HG03045 (cell line): Measurements from ENCODE around the gene CAMKK1.

Experiments used
- ATAC-seq: cut with Tn5 transposase; IDR thresholded peaks from one replicate; pipeline ENCODE4 v1.9.1; 2021; ENCODE audit warnings: mild to moderate bottlenecking, moderate library complexity; ENCODE audit not compliant: unreplicated experiment

CAMKK1 gene

DNA sequence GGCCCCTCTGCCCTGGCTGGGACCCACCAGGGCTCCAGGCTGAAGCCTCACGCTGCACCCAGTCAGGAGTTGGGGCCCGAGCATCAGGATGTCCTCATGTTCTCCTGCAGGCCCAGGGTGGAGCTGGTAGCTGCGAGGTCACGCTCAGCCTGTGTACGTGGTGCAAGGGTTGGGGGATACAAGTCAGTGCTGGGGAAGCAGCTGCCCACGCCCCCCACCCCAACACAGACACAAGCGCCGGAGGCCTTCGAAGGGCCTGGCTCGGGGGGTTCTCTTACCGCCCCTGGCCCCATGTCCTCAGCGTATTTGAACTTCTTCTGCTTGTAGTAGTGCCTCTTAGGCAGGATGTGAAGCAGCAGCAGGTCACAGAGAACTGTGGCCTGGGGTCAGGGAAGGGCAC is 4.9 kb upstream of the CAMKK1 start:
- ATAC-seq, result no peak

DNA sequence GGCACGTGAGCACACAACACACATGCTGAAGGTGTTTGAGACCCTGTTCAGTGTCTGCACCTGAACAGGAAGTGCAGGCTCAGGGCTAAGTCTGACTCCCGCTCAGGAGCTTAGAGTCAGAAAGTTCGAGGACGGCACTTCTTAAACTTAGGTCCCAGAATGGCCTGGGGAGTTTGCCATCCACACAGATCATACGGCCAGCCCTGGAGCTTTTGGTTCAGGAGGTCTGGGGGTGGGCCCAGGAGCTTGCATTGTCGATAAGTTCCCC is 4.0 kb upstream of the CAMKK1 start:
- ATAC-seq, result no peak

DNA sequence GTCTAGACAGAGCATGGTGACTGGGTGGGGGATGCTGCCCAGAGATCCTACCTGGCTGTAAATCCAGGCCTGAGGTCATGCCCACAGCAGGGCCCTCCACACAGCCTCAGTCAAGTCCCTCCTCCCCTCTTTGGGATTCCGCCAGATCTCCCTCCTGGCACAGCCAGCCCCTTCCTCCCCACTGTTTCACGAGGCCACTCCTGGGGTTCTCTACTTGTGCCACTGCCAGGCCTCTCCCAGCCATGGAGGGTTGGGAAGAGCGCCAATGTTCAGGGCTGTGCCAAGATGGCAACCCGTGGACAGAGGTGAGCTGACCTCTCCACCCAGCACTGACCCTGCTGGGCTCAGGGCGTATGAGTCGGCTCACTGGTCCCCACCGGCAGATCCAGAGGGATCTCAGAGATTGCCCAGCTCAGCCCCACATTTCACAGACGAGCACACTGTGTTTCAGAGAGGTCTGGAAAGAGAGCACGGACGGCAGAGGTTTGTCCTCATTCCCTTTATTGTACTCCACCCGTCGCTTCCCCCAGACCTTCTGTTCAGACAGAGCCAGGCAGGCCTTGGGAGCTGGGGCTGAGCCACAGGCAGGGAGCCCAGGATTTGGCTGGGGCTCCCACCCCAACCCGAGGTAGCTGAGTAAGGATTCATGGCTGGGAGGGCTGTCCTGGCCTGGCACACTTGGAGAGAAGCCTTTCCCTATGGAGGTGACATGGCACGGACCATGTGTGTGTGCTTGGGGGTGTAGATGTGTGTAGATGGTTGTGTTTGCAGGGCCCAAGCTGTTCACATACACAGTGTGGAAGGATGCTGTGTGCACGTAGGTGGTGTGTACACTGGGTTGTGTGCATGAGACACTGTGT is 3.5 kb upstream of the CAMKK1 start:
- ATAC-seq, result no peak

DNA sequence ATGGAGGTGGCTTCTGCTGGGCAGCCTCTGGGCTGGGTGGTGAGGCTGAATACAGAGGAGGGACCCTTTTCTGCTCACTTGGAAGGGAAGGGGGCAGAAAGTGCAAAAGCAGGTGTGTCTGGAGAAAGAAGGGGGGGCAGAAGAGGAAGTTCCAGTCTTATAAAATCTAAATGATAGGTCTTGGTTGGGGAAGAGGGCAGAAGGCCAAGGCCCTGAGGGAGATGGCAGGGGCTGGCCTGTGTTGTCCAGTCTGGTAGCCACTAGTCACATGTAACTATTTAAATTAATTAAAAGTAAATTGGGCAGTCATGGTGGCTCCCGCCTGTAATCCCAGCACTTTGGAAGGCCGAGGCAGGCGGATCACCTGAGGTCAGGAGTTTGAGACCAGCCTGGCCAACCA is 2.5 kb upstream of the CAMKK1 start:
- ATAC-seq, result no peak

DNA sequence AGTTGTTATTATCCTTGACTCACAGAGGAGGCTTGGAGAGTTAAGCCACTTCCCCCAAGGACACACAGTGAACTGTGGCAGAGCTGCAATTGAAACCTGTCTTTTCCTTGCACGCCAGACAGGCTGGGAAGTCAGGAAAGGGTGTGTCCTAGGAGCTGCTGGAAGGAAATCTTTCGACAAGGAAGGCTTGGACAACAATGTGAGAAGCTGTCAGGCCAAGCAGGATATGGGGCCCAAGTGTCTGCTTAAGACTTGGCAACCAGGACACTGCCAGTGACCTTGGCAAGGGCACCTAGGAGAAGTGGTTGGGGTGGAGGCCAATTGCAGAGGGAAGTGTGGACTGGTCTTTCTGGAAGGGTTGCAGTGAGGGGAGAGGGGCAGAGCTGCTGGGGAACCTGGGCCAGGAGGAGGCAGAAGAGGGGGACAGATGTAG is 2.1 kb upstream of the CAMKK1 start:
- no peak for ATAC-seq

- ATAC-seq, result no peak
Measured at GRCh38 chr17:3894188-3894587, 1.3 kb upstream of the CAMKK1 start.

DNA sequence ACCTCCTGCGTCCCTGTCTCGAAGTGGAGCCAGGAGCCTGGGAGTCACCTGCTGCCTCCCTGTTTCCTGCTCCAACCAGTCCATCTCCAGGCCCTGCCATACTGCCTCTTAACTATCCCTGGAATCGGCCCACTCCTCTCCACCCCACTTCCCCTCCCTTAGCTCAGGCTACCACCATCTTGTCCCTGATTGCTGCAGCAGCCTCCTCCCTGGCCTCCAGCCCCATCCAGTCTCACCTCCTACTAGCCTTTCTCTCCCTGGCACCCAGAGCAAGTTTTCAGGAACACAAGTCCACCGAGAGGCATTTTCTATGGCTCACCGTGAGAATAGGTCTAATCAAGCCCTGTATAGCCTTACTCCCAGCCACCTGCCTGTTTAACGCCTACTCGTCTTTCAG is 865 bp upstream of the CAMKK1 start:
- ATAC-seq, result no peak

- ATAC-seq, result peak; percentile 9
Measured at GRCh38 chr17:3892095-3892998, 506 bp downstream of the CAMKK1 start.

GRCh38 chr17:3891626-3892094 is 1.2 kb downstream of the CAMKK1 start:
- no peak for ATAC-seq

GRCh38 chr17:3890878-3891219 is 2.0 kb downstream of the CAMKK1 start:
- ATAC-seq, result no peak

- ATAC-seq, result no peak
Measured at GRCh38 chr17:3890082-3890877, 2.6 kb downstream of the CAMKK1 start.

DNA sequence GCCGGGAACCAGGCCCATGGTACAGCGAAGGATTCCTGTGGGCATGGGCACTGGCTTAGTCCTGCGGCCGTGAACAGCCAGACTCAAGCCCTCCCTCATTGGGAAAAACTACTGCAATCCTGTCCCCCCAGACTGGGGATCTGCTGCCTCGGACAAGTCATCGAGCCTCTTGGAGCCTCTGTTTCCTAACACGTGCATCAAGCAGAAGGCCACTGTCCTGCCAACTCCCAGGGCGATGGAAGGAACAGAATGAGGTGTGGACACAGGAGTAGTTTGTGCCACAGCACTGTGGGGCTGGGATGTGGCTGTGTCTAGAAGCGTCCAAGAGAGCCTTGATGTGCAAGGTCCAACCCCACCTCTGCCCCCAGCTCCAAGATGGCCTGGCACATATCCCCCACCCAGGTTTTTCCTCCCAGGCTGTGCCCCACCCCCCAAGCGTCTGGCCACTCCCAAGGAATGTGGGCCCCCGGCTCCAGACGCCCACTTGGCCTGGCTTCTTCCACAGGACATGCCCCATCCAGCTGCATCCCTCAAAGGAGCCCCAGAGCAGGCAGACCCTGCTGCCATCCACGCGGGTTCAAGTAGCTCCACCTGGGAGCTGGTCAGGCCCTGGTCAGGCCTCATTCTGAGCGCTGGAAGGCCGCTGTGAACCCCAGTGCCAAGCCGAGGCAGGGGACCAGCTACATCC is 3.4 kb downstream of the CAMKK1 start:
- no peak for ATAC-seq

- ATAC-seq, result no peak
Measured at GRCh38 chr17:3888343-3889171, 4.3 kb downstream of the CAMKK1 start.

- ATAC-seq, result no peak
Measured at GRCh38 chr17:3887804-3888203, 5.0 kb downstream of the CAMKK1 start.

DNA sequence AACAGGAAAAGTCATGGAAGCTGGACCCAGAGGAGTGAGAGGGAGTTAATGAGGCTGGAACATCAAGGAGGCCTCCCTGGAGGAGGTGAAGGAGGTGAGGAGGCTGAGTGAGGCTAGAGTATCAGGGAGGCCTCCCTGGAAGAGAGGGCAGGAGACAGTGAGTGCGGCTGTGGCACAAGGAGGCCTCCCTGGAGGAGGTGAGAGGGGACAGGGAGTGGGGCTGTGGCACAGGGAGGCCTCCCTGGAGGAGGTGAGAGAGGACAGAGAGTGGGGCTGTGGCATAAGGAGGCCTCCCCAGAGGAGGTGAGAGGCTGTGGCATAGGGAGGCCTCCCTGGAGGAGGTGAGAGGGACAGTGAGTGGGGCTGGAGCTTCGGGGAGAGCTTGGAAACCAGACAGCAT is 5.5 kb downstream of the CAMKK1 start:
- no peak for ATAC-seq

GRCh38 chr17:3886776-3887175 is 6.1 kb downstream of the CAMKK1 start:
- no peak for ATAC-seq

GRCh38 chr17:3885970-3886369 is 6.9 kb downstream of the CAMKK1 start:
- no peak for ATAC-seq

GRCh38 chr17:3885271-3885670 is 7.6 kb downstream of the CAMKK1 start:
- no peak for ATAC-seq

DNA sequence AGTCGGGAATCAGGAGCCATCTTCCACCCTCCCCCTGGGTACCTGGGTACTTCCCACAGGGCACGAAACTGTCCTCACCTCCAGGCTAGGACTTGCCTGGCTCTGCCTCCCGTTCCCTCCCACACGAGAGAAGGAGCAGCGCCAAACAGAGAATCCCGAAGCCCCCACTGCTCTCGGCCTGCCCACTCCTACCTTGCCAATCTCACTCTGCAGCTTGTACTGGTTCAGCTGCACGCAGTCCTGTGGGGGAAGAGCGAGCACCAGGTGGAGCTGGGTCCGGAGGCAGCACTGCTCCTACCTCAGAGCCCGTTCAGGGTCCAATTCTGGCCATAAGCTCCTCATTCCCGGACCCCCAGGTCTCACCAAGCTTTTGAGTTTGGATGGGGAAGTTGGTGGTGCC is 8.7 kb downstream of the CAMKK1 start:
- no peak for ATAC-seq

DNA sequence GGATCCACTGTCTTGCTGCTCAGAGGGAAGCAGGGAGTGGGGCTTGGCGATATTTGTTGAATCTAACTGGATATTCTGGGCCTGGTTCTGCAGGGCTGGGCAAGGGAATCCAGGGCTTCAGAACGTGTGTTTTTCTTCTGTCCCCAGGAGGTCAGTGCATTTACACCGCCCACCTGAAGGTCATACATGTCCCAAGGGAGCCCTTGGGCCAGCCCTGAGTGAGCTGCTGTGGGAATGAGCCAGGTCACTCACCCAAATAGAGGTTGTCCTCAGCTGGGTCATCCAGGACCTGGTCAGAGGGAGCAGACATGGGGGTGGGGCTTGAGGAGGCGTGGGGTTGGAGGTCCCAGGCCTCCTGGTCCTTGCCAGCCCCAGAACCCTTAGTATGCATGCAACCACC is 10.6 kb downstream of the CAMKK1 start:
- ATAC-seq, result no peak
